H1 (cell line): ENCODE results near the gene SRSF2. TPM values are rescaled to one million over a fixed set of nuclear protein-coding genes. Genes with fewer than 3 reads are reported as not detected.

ENCODE experiments used
- CTCF ChIA-PET: fragments of 300-600 bp; sonication (Branson Sonifier 250); formaldehyde crosslinking; loops from one replicate; lab custom pipeline; 2021; ENCODE audit not compliant: partially characterized antibody; lab: Charles Lee
- POLR2A ChIA-PET: fragments of 300-600 bp; sonication (Branson Sonifier 250); formaldehyde crosslinking; loops from one replicate; lab custom pipeline; 2021; ENCODE audit warnings: inconsistent platforms; ENCODE audit not compliant: partially characterized antibody; lab: Charles Lee
- DNase-seq, 2 experiments: peaks; one replicate each; pipeline versions ENCODE4 v3.0.0 to v3.0.0-alpha.2; 2010 to 2022; ENCODE audit warnings: low spot score in 2 of 2, low read depth in 1 of 2, mixed read lengths in 1 of 2
- FAIRE-seq: peaks from 2 replicates; lab custom pipeline; 2011; peaks lifted over from hg19 to GRCh38; lab: Jason Lieb, UNC
- H2AFZ ChIP-seq: 2 replicates; pipeline ENCODE4 v1.8.1; 2012; ENCODE audit warnings: low read length, inconsistent platforms
- H2AK5ac ChIP-seq: 2 replicates; pipeline ENCODE4 v1.6.1; 2013; ENCODE audit warnings: low read depth, low read length
- H2BK120ac ChIP-seq: replicated peaks from 2 replicates; pipeline ENCODE3; 2013; ENCODE audit warnings: low read depth, low read length, inconsistent platforms
- H2BK12ac ChIP-seq: 2 replicates; pipeline ENCODE4 v1.6.1; 2013; ENCODE audit warnings: low read depth, low read length
- H2BK15ac ChIP-seq: 2 replicates; pipeline ENCODE4 v1.6.1; 2013; ENCODE audit warnings: low read length
- H2BK20ac ChIP-seq: 2 replicates; pipeline ENCODE4 v1.6.1; 2013; ENCODE audit warnings: low read length
- H2BK5ac ChIP-seq: 2 replicates; pipeline ENCODE4 v1.6.1; 2013; ENCODE audit warnings: low read depth, low read length
- H3K14ac ChIP-seq: 2 replicates; pipeline ENCODE4 v1.6.1; 2013; ENCODE audit warnings: inconsistent platforms; ENCODE audit not compliant: insufficient read length
- H3K18ac ChIP-seq: 2 replicates; pipeline ENCODE4 v1.6.1; 2013; ENCODE audit warnings: low read length; ENCODE audit errors: extremely low read depth
- H3K23ac ChIP-seq: 2 replicates; pipeline ENCODE4 v1.6.1; 2013; ENCODE audit warnings: inconsistent platforms; ENCODE audit not compliant: insufficient read length
- H3K23me2 ChIP-seq: 2 replicates; pipeline ENCODE4 v1.6.1; 2013; ENCODE audit warnings: low read depth, low read length
- H3K27ac ChIP-seq: 2 replicates; pipeline ENCODE4 v1.6.1; 2011; ENCODE audit warnings: low read depth, low read length, inconsistent platforms
- H3K27me3 ChIP-seq, 4 experiments: replicated peaks in 1 of 4; 1 replicate in 1 of 4; 2 replicates in 3 of 4; pipeline versions ENCODE4 v1.6.1 to v1.8.1; 2011 to 2013; ENCODE audit warnings: low read length in 3 of 4, mild to moderate bottlenecking in 3 of 4, inconsistent platforms in 2 of 4, mixed read lengths in 2 of 4, moderate library complexity in 1 of 4; ENCODE audit not compliant: control insufficient read depth in 3 of 4, insufficient read depth in 3 of 4; ENCODE audit errors: extremely low read depth in 1 of 4
- H3K36me3 ChIP-seq, 4 experiments: 2 replicates each; pipeline versions ENCODE4 v1.6.1 to v1.8.1; 2011 to 2013; ENCODE audit warnings: mild to moderate bottlenecking in 4 of 4, low read length in 3 of 4, moderate library complexity in 2 of 4, control low read depth in 1 of 4, inconsistent platforms in 1 of 4; ENCODE audit not compliant: insufficient read depth in 4 of 4, control insufficient read depth in 2 of 4
- H3K4ac ChIP-seq: replicated peaks from 2 replicates; pipeline ENCODE3; 2013; ENCODE audit warnings: low read length, low read depth, mixed read lengths, inconsistent platforms; ENCODE audit not compliant: insufficient read length
- H3K4me1 ChIP-seq, 4 experiments: replicated peaks in 1 of 4; 1 replicate in 1 of 4; 2 replicates in 3 of 4; pipeline versions ENCODE4 v1.6.1 to v1.8.1; 2011 to 2013; ENCODE audit warnings: low read length in 3 of 4, inconsistent platforms in 2 of 4, mixed read lengths in 1 of 4; ENCODE audit not compliant: insufficient read depth in 4 of 4, control insufficient read depth in 3 of 4
- H3K4me2 ChIP-seq, 2 experiments: 2 replicates each; pipeline versions ENCODE4 v1.6.1 to v1.8.1; 2011 to 2013; ENCODE audit warnings: low read depth in 2 of 2, low read length in 2 of 2, control low read depth in 1 of 2, inconsistent platforms in 1 of 2, mild to moderate bottlenecking in 1 of 2; ENCODE audit not compliant: insufficient read depth in 1 of 2
- H3K4me3 ChIP-seq, 4 experiments: fragments of 200-600, 300-600 bp in 1 of 4; sonication (generic), shearing (Covaris generic), sonication (Bioruptor Twin) in 1 of 4; 2 replicates each; pipeline versions ENCODE4 v1.5.1 to v1.8.1; 2011 to 2016; ENCODE audit warnings: low read length in 4 of 4, low read depth in 3 of 4, control low read depth in 2 of 4, inconsistent platforms in 2 of 4, mild to moderate bottlenecking in 2 of 4, mixed read lengths in 1 of 4, moderate library complexity in 1 of 4; ENCODE audit not compliant: insufficient read depth in 2 of 4; ENCODE audit errors: extremely low read depth in 1 of 4
- H3K56ac ChIP-seq: replicated peaks from 2 replicates; pipeline ENCODE3; 2013; ENCODE audit warnings: low read depth, mild to moderate bottlenecking, mixed read lengths, low read length, inconsistent platforms; ENCODE audit not compliant: insufficient read length
- H3K79me1 ChIP-seq: 2 replicates; pipeline ENCODE4 v1.6.1; 2013; ENCODE audit warnings: low read depth, low read length, control low read depth
- H3K79me2 ChIP-seq, 2 experiments: 2 replicates each; pipeline versions ENCODE4 v1.6.1 to v1.8.1; 2012 to 2013; ENCODE audit warnings: low read length in 2 of 2, mild to moderate bottlenecking in 2 of 2, inconsistent platforms in 1 of 2; ENCODE audit not compliant: insufficient read depth in 2 of 2, control insufficient read depth in 1 of 2
- H3K9ac ChIP-seq, 4 experiments: replicated peaks in 1 of 4; 1 replicate in 1 of 4; 2 replicates in 3 of 4; pipeline versions ENCODE4 v1.6.1 to v1.8.1; 2011 to 2013; ENCODE audit warnings: low read depth in 3 of 4, low read length in 3 of 4, control low read depth in 2 of 4, mild to moderate bottlenecking in 2 of 4, moderate library complexity in 2 of 4, inconsistent platforms in 1 of 4; ENCODE audit errors: extremely low read depth in 1 of 4
- H3K9me3 ChIP-seq, 2 experiments: 2 replicates each; pipeline versions ENCODE4 v1.6.1 to v1.8.1; 2012 to 2013; ENCODE audit warnings: mild to moderate bottlenecking in 2 of 2, moderate library complexity in 2 of 2, control low read depth in 1 of 2, inconsistent platforms in 1 of 2, low read depth in 1 of 2, low read length in 1 of 2, mixed read lengths in 1 of 2; ENCODE audit not compliant: insufficient read depth in 2 of 2
- H4K20me1 ChIP-seq, 2 experiments: replicated peaks in 1 of 2; 2 replicates each; pipeline versions ENCODE3 to v1.8.1; 2011 to 2013; ENCODE audit warnings: inconsistent platforms in 2 of 2, low read length in 2 of 2, mild to moderate bottlenecking in 1 of 2; ENCODE audit not compliant: insufficient read depth in 2 of 2, control insufficient read depth in 1 of 2
- H4K5ac ChIP-seq: 2 replicates; pipeline ENCODE4 v1.6.1; 2013; ENCODE audit warnings: low read length, low read depth, mixed read lengths, inconsistent platforms; ENCODE audit not compliant: insufficient read length
- H4K8ac ChIP-seq: 2 replicates; pipeline ENCODE4 v1.8.0; 2013; ENCODE audit warnings: mild to moderate bottlenecking, moderate library complexity, low read length, inconsistent platforms; ENCODE audit not compliant: insufficient read depth; ENCODE audit errors: extremely low read depth
- H4K91ac ChIP-seq: replicated peaks from 2 replicates; pipeline ENCODE3; 2013; ENCODE audit warnings: low read length, mixed read lengths, inconsistent platforms; ENCODE audit not compliant: insufficient read length
- BACH1 ChIP-seq: IDR thresholded peaks from 2 replicates; pipeline ENCODE4 v1.6.1; 2012; ENCODE audit warnings: low read length, improper control_type of control experiment
- CBX8 ChIP-seq: fragments of 300-800, 300-1000 bp; sonication (generic); IDR thresholded peaks from 2 replicates; pipeline ENCODE4 v1.7.1; 2016; ENCODE audit warnings: low read depth, low read length, borderline replicate concordance
- CREB1 ChIP-seq: IDR thresholded peaks from 2 replicates; pipeline ENCODE4 v1.6.1; 2012; ENCODE audit warnings: inconsistent platforms
- EP300 ChIP-seq, 2 experiments: IDR thresholded peaks; 1 replicate in 1 of 2; 2 replicates in 1 of 2; pipeline ENCODE4 v1.6.1; 2011 to 2012; ENCODE audit warnings: low read depth in 2 of 2, low read length in 2 of 2, mild to moderate bottlenecking in 2 of 2, borderline replicate concordance in 1 of 2, inconsistent platforms in 1 of 2, moderate library complexity in 1 of 2
- EZH2 ChIP-seq: fragments of 200-600 bp; sonication (generic); IDR thresholded peaks from 2 replicates; pipeline ENCODE4 v1.7.1; 2012; ENCODE audit warnings: low read depth, mild to moderate bottlenecking, moderate library complexity, low read length, inconsistent platforms; ENCODE audit not compliant: severe bottlenecking
- GABPA ChIP-seq: IDR thresholded peaks from 2 replicates; pipeline ENCODE4 v1.6.1; 2011; ENCODE audit warnings: mild to moderate bottlenecking, low read length, moderate library complexity, borderline replicate concordance; ENCODE audit not compliant: insufficient read depth
- KDM5A ChIP-seq: fragments of 200-600 bp; IDR thresholded peaks from 2 replicates; pipeline ENCODE4 v1.7.1; 2012; ENCODE audit warnings: mild to moderate bottlenecking, low read length, inconsistent platforms, mixed read lengths
- NRF1 ChIP-seq: IDR thresholded peaks from 2 replicates; pipeline ENCODE4 v1.6.1; 2011; ENCODE audit warnings: mild to moderate bottlenecking, low read depth, low read length, improper control_type of control experiment
- POLR2A ChIP-seq, 2 experiments: IDR thresholded peaks; 1 replicate in 1 of 2; 2 replicates in 1 of 2; pipeline ENCODE4 v1.6.1; 2011; ENCODE audit warnings: low read depth in 2 of 2, low read length in 2 of 2, mild to moderate bottlenecking in 2 of 2; ENCODE audit errors: control extremely low read depth in 1 of 2
- POLR2AphosphoS5 ChIP-seq: IDR thresholded peaks from 2 replicates; pipeline ENCODE4 v1.6.1; 2011; ENCODE audit warnings: low read depth, low read length
- SP4 ChIP-seq: IDR thresholded peaks from 2 replicates; pipeline ENCODE4 v1.6.1; 2012; ENCODE audit warnings: low read length, inconsistent platforms
- TAF1 ChIP-seq: IDR thresholded peaks from 2 replicates; pipeline ENCODE4 v1.6.1; 2011; ENCODE audit warnings: mild to moderate bottlenecking, low read depth, low read length
- YY1 ChIP-seq: IDR thresholded peaks from 2 replicates; pipeline ENCODE4 v1.6.1; 2011; ENCODE audit warnings: low read depth, mild to moderate bottlenecking, low read length
- WGBS, 2 experiments: shearing (Covaris generic) in 1 of 2; methylation state at CpG; one replicate each; pipeline versions ENCODE4 v1.1.6 to v1.1.7; 2013 to 2015; ENCODE audit warnings: low lambda C conversion rate in 2 of 2, mixed read lengths in 2 of 2, inconsistent platforms in 1 of 2, low coverage in 1 of 2, missing lambda C conversion rate in 1 of 2; ENCODE audit not compliant: insufficient replicate concordance in 2 of 2, insufficient coverage in 1 of 2, insufficient read length in 1 of 2; ENCODE audit errors: extremely low coverage in 1 of 2, missing lambda C conversion rate in 1 of 2; 5-methylcytosine and 5-hydroxymethylcytosine counted together
- polyA plus RNA-seq, 7 experiments: library from polyadenylated mRNA; depleted of rRNA in 3 of 7; stranded (reverse) in 5 of 7; unstranded in 2 of 7; fragments of >200 nt in 5 of 7; fragments of 200-250 nt in 2 of 7; gene quantifications; 1 replicate in 5 of 7; 2 replicates in 1 of 7; 4 replicates in 1 of 7; pipeline versions ENCODE4 v1.2.1 to v1.2.3, GENCODE V29; 2011 to 2013; ENCODE audit warnings: missing spikeins in 2 of 7, mixed read lengths in 2 of 7
- total RNA-seq: library from RNA; stranded (reverse); fragmentation: NEBNext Ultra II Directional; extraction: Animal tissue kit (Norgen Biotek cat#: 25700); gene quantifications from 2 replicates; pipeline ENCODE4 v1.2.1, GENCODE V29; 2021

SRSF2 gene
- total and polyA plus RNA-seq, 2 of the 8 experiments (the other 6 are each of a cell fraction or from before 2014, with no cell fraction given): 397 to 401 TPM

DNA sequence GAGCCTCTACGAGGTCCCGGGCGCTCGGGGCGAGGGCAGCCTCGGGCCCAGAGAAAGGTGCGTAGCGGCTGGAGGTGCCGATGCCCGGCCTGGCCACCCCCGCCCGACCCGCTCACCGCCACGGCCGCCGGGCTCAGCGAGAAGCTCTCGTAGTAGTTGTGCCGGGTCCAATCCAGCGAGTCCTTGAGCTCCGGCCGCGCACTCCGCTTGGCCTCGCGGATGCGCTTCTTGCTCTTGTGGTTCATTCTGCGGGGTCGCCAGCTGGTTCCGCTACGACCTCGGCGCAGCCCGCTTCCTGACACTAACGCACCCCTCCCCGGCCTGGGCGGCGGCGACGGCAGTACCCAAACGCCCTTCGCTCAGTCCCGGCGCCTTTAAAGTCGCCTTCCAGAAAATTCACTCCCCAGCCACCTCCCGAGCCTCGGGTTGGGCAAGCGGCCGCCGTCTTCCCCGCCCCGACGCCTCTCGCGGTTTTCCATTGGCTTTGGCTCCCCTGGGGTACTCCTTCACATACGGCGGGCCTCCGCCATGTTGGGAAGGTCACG lies 10.8 kb downstream of the SRSF2 start, which contains the start of gene JMJD6:
TSS of gene JMJD6 (minus strand) at position 376 of the 545 bp plus-strand sequence. CDS start at position 245, 131 bp downstream.
- peak within 1 kb of the TSS; percentile 99; the same call in 1 of the 2 replicates for H4K8ac ChIP-seq
- H3K4ac ChIP-seq: peak within 1 kb of the TSS; percentile 96
- peak within 1 kb of the TSS; percentile 86 for H3K56ac ChIP-seq
- peak within 1 kb of the TSS; percentile 93 for H4K5ac ChIP-seq
- peaks cover 6 to 25% (median 16%) of the 10 kb centered on the region in 4 experiments; a peak in 6 of 8 replicates for H3K36me3 ChIP-seq
- 0 out of 2 replicates have a peak within 1 kb of the TSS, but pooled peaks have one; percentile 59 for H2AFZ ChIP-seq
- no peak within 1 kb of the TSS for H2BK120ac ChIP-seq
- peaks cover 0 to 9% (median 2%) of the 10 kb centered on the region in 4 experiments; a peak in 5 of 7 replicates for H3K4me1 ChIP-seq
- H3K4me3 ChIP-seq: peak within 1 kb of the TSS; percentile 83 to 99 (median 84)
- H2BK15ac ChIP-seq: no peak within 1 kb of the TSS
- peak within 1 kb of the TSS; percentile 82 for H2BK5ac ChIP-seq
- H3K18ac ChIP-seq: peak within 1 kb of the TSS; percentile 95
- no peak within 1 kb of the TSS for H3K14ac ChIP-seq
- DNase-seq (peak; percentile 87 to 90), FAIRE-seq (no peak)
- 3% methylated on average over 33 of the region's 60 CpGs; no CpG with 5 or more reads in 1 of the 2 experiments for WGBS, 2 experiments
- H3K27ac ChIP-seq: peak within 1 kb of the TSS; percentile 97
- ChIA-PET CTCF (interaction anchor here (0.6 to 2.2 kb wide), 2 partner anchors 38 to 42 kb away, joined by 3 to 7 read pairs; no protein-coding TSS in a partner anchor), POLR2A (interaction anchor here (0.8 to 8.4 kb wide), 6 partner anchors 9 to 169 kb away, joined by 3 to 181 read pairs (median 4); partner anchors contain the start of genes MFSD11, MXRA7 and SRSF2)
- H3K9me3 ChIP-seq: no peaks in the 10 kb centered on the region
- H3K4me2 ChIP-seq: peak within 1 kb of the TSS; percentile 83 to 85
- peak within 1 kb of the TSS; percentile 39; the same call in 1 of the 2 replicates for H2BK12ac ChIP-seq
- H4K20me1 ChIP-seq: peaks cover 0 to 10% of the 10 kb centered on the region in 2 experiments
- peak within 1 kb of the TSS; percentile 91 for H4K91ac ChIP-seq
- H3K9ac ChIP-seq: peak within 1 kb of the TSS; percentile 87 to 98 (median 96)
- peaks cover 11% of the 10 kb centered on the region for H3K23me2 ChIP-seq
- no peak within 1 kb of the TSS for H2BK20ac ChIP-seq
- peaks cover 7% of the 10 kb centered on the region for H3K79me1 ChIP-seq
- no peak within 1 kb of the TSS for H2AK5ac ChIP-seq
- no peak within 1 kb of the TSS for H3K23ac ChIP-seq
- no peaks in the 10 kb centered on the region; a peak in 2 of 7 replicates for H3K27me3 ChIP-seq
- H3K79me2 ChIP-seq: peaks cover 0 to 34% of the 10 kb centered on the region in 2 experiments; a peak in 2 of 4 replicates
- no peak for TF ChIP-seq KDM5A
- TF ChIP-seq SP4: no peak
- no peak; the same call in none of the 2 replicates for TF ChIP-seq GABPA
- no peak for TF ChIP-seq EP300 (IDR thresholded peaks at IDR 0.05; ENCODE audit: borderline replicate concordance in 1 of 2, low read depth in 2 of 2, low read length in 2 of 2)
- TF ChIP-seq POLR2AphosphoS5: no peak; the same call in 1 of the 2 replicates
- no peak for TF ChIP-seq EZH2
- TF ChIP-seq POLR2A (IDR thresholded peaks at IDR 0.05; ENCODE audit: control extremely low read depth in 1 of 2, low read depth in 2 of 2, low read length in 2 of 2): peak in 1 of 2 experiments; percentile 43; a peak in 2 of 3 replicates
- no peak for TF ChIP-seq BACH1
- peak; percentile 98 for TF ChIP-seq YY1
- no peak for TF ChIP-seq CBX8
- peak; percentile 83; the same call in 1 of the 2 replicates for TF ChIP-seq TAF1
- no peak for TF ChIP-seq NRF1
- peak; percentile 85; the same call in 1 of the 2 replicates for TF ChIP-seq CREB1
